ENCODE data around the gene SMIM13.

GRCh38 chr6:11056871-11057270, 36.8 kb upstream of the SMIM13 start:
- no peak for TF ChIP-seq POLR2A (IDR thresholded peaks at IDR 0.05; ENCODE audit: low read depth, low read length)
- TF ChIP-seq TAF1 (IDR thresholded peaks at IDR 0.05; ENCODE audit: low read depth, low read length): no peak
- TF ChIP-seq POLR2AphosphoS5 (IDR thresholded peaks at IDR 0.05; ENCODE audit: low read depth, low read length): no peak
- no peak for TF ChIP-seq SPI1 (IDR thresholded peaks at IDR 0.05; ENCODE audit: low read depth, low read length)
- TF ChIP-seq POU2F2 (IDR thresholded peaks at IDR 0.05; ENCODE audit: low read depth, low read length): no peak

Data from GM12891 (cell line).